ENCODE results near the gene MAFG. TPM values are rescaled to one million over a fixed set of nuclear protein-coding genes. Genes with fewer than 3 reads are reported as not detected.

Gene MAFG
- total and polyA plus RNA-seq, 9 of the 15 experiments (the other 6 are each of a cell fraction or from before 2014, with no cell fraction given), result 1.1 to 58.1 (median 24.9) TPM

GRCh38 chr17:81927653-81928543, at the start of gene MAFG (continued):
- TF ChIP-seq PATZ1 (CRISPR knock-in tag; IDR thresholded peaks at IDR 0.05; ENCODE audit: borderline replicate concordance) (no peak), USF2 (CRISPR knock-in tag; IDR thresholded peaks at IDR 0.05) (peak; percentile 98), HNRNPLL (IDR thresholded peaks at IDR 0.05; ENCODE audit: low read depth, low read length, poor library complexity, severe bottlenecking) (peak; percentile 17), ZNF143 (CRISPR knock-in tag; IDR thresholded peaks at IDR 0.05) (no peak), NRF1 (conservative IDR thresholded peaks at IDR 0.05 in 1 of 2, IDR thresholded peaks at IDR 0.05 in 1 of 2) (peak; percentile 98), RNF2 (IDR thresholded peaks at IDR 0.05) (no peak), TRIM25 (IDR thresholded peaks at IDR 0.05; ENCODE audit: borderline replicate concordance) (no peak), ETS1 (conservative IDR thresholded peaks at IDR 0.05; ENCODE audit: control insufficient read depth, low read depth, low read length) (peak; percentile 31; the same call in 1 of the 2 replicates), CHAMP1 (IDR thresholded peaks at IDR 0.05) (no peak), HCFC1 (IDR thresholded peaks at IDR 0.05; ENCODE audit: low read depth, low read length) (peak; percentile 57), HOXB6 (CRISPR knock-in tag; IDR thresholded peaks at IDR 0.05; ENCODE audit: borderline replicate concordance) (no peak), SMAD3 (CRISPR knock-in tag; conservative IDR thresholded peaks at IDR 0.05) (no peak), ZNF639 (CRISPR knock-in tag; conservative IDR thresholded peaks at IDR 0.05 in 1 of 2, IDR thresholded peaks at IDR 0.05 in 1 of 2) (0 out of 4 replicates have a peak, but pooled peaks of 1 of the 2 experiments have one; percentile 36), PHB (CRISPR knock-in tag; IDR thresholded peaks at IDR 0.05) (no peak), SUPT5H (IDR thresholded peaks at IDR 0.05) (no peak), POLR2H (tag; IDR thresholded peaks at IDR 0.05; ENCODE audit: low read depth) (no peak)
